ENCODE results near the gene PLEKHB1.

Gene PLEKHB1

DNA sequence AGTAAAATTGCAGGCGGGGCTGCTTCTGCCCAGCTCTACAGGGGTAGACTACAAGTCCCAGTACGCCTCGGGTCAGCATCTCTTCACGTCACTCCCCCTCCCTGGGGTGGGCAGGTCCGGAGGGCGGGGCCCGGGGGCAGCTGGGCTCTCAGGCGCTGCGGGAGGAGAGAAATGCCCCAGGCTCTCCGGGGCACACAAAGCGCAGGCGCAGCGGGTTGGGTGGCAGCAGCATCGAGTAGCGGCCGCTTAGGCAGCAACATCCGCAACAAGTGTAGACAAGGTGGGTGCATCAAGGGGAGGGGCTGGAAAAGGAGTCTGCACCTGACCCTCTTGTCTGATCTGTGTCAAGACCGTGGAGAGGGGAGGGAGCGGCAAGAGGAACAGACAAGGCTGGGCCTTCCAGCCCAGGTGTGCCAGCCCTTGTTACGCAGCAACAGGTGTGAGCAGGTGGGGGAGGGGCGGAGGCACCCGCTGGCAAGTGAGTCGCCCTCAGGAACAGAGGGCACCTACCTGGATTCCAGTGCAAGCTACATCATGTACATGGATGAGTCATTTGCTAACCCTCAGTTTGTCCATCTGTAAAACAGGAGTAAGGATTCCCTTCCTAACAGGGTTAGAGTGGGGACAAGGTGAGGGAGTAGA, 1.2 kb downstream of the PLEKHB1 start:
- peak; percentile 75 to 87 for DNase-seq (ENCODE audit: low read depth in 1 of 2, low spot score in 1 of 2)

- no peak for DNase-seq (ENCODE audit: low read depth in 1 of 2, low spot score in 1 of 2)
Observed at GRCh38 chr11:73648121-73648520, 1.7 kb downstream of the PLEKHB1 start.

GRCh38 chr11:73648571-73649046, 2.2 kb downstream of the PLEKHB1 start:
- no peak for DNase-seq (ENCODE audit: low read depth in 1 of 2, low spot score in 1 of 2)

- DNase-seq (ENCODE audit: low read depth in 1 of 2, low spot score in 1 of 2): no peak
Observed at GRCh38 chr11:73649206-73649605, 2.8 kb downstream of the PLEKHB1 start.

GRCh38 chr11:73650400-73650799, 4.0 kb downstream of the PLEKHB1 start:
- no peak for DNase-seq (ENCODE audit: low read depth in 1 of 2, low spot score in 1 of 2)

GRCh38 chr11:73651252-73651651, 4.9 kb downstream of the PLEKHB1 start:
- DNase-seq (ENCODE audit: low read depth in 1 of 2, low spot score in 1 of 2): no peak

GRCh38 chr11:73651661-73652045, 5.3 kb downstream of the PLEKHB1 start:
- no peak for DNase-seq (ENCODE audit: low read depth in 1 of 2, low spot score in 1 of 2)

DNA sequence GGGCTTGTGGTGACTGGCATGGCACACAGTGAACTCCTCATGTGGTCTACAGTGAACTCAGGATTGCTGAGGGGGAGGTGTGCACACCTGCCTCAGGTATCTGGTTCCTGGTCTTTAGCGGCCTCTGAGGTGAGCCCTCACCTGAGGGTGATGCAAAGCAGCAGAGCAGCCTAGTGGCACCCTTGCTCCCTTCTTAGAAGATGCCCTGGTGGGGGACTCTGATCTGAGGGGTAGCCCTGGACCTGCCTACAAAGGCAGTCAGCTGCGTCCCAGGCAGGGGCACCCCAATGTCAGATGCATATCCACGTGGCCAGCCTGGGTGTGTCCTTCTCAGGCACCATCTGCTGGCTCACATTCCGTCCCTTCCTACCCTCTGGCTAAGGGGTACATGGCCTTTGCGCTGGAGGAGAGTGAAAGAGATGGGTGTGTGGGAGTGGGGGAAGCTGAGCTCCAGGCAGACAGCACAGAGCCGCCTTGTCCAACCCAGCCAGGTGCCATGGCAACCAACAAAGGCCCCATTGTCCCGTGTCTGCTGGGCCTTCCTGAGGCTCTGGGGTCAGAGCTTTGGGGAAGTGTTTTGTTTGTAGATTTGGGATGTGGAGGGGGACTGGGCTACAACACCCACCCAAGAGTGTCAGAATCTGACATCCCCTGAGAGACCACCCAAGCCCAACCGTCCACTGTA, 5.8 kb downstream of the PLEKHB1 start:
- DNase-seq (ENCODE audit: low read depth in 1 of 2, low spot score in 1 of 2): no peak

DNA sequence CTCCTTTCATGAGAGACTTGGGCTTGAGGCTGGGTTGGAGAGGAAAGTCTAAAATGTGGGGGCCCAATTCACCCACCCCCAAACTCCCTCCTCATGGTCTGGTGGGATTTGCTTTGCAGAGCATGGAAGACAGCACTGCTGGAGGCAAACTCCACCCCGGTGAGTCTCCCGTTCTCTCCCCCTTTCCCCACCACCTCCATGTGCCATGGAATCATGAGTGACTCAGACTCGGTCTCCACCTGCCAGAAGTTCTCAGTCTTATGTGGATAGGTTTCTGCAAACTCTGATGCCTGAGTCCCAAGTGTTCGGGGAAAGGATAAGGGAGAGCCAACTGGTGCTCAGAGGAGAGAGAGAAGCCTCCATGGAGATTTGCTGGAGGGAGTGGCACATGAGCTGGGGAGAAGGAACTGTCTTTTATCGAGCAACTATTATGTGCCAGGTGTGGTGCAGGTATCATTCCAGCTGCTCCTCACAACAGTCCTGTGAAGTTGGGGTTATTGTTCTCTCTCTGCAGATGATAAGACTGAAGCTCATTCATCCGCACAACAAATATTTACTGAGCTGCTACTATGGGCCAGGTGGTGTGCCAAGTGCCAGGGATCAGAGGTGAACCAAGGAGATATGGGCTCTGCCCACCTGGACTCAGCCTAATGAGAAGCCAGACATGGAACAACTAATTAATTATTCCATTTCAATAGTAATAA, 6.6 kb downstream of the PLEKHB1 start:
- DNase-seq (ENCODE audit: low read depth in 1 of 2, low spot score in 1 of 2): no peak

DNA sequence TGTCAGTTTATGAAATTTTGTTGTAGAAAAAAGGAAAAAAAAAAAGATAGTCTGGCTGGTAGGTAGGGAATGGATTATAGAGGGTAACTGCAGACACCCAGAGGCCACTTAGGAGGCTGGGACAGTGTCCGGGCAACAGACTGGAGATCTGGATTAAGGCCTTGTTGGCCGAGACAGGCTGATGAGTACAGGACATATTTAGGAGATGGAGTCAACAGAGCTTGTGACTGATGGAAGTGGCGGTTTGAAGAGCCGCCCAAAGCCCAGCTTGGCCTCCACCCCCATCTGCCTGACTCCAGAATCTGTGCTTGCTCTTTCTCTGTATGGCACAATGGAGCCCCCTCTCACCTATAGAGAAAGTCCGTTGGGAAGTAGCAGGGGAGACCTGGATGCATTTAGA, 7.6 kb downstream of the PLEKHB1 start:
- DNase-seq (ENCODE audit: low read depth in 1 of 2, low spot score in 1 of 2): no peak

DNA sequence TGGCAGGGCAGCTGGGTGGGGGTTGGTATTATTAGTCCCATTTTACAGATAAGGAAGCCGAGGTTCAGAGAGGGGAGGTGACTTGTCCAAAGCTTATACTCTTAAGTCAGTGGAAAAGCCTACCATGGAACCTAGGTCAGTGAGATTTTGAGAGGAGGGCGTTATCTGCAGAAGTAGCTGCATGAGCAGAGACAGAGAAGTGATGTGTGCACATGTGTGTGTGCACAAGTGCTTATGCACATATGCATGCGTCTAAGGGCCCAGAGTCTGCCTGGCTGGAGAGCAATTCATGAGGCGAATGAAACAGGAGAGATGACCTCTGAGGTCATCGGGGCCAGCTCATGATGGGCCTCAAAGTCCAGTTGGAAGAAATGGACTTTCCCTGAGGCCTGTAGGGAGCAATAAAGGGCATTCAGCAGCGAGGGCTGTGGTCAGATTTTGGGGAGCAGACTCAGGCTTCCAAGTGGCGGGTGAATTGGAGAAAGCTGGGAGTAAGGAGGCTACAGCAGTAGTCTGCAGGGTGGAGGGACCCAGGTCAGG, 8.2 kb downstream of the PLEKHB1 start:
- no peak for DNase-seq (ENCODE audit: low read depth in 1 of 2, low spot score in 1 of 2)

GRCh38 chr11:73655686-73656085, 9.3 kb downstream of the PLEKHB1 start:
- DNase-seq (ENCODE audit: low read depth in 1 of 2, low spot score in 1 of 2): no peak

GRCh38 chr11:73656985-73657384, 10.6 kb downstream of the PLEKHB1 start:
- DNase-seq (ENCODE audit: low read depth in 1 of 2, low spot score in 1 of 2): no peak

- no peak for DNase-seq (ENCODE audit: low read depth in 1 of 2, low spot score in 1 of 2)
Observed at GRCh38 chr11:73659961-73660360, 13.6 kb downstream of the PLEKHB1 start.

GRCh38 chr11:73660497-73661034, 14.2 kb downstream of the PLEKHB1 start:
- no peak for DNase-seq (ENCODE audit: low read depth in 1 of 2, low spot score in 1 of 2)

DNA sequence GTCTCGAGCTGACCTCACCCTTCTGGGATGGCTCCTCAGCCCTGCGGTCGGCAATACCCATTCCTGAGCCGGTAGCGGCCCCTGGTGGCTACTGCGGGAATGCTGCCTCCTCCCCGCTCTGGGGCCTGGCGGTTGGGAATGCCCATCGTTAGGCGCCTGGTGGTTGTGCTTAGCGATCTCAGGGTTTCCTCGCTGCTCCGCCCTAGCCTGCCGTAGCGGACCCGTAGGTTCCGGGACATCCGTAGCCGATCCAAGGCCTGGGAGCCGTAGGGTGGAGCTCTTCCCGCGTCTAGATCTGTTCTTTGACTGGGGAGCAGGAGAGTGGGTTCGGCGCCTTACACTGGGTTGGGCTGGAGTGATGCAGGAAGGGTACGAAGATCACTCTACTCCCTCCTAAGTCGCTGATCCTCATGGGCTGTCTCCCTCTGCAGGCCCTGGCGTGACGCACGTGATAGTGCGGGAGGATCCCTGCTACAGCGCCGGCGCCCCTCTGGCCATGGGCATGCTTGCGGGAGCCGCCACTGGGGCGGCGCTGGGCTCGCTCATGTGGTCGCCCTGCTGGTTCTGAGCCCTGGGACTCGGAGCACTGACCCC, 14.8 kb downstream of the PLEKHB1 start:
- DNase-seq (ENCODE audit: low read depth in 1 of 2, low spot score in 1 of 2): peak; percentile 83 to 85

- no peak for DNase-seq (ENCODE audit: low read depth in 1 of 2, low spot score in 1 of 2)
Observed at GRCh38 chr11:73662445-73663157, 16.2 kb downstream of the PLEKHB1 start.

GRCh38 chr11:73663604-73664495, 17.5 kb downstream of the PLEKHB1 start:
- no peak for DNase-seq (ENCODE audit: low read depth in 1 of 2, low spot score in 1 of 2)

GRCh38 chr11:73664877-73665276, 18.5 kb downstream of the PLEKHB1 start:
- no peak for DNase-seq (ENCODE audit: low read depth in 1 of 2, low spot score in 1 of 2)

DNA sequence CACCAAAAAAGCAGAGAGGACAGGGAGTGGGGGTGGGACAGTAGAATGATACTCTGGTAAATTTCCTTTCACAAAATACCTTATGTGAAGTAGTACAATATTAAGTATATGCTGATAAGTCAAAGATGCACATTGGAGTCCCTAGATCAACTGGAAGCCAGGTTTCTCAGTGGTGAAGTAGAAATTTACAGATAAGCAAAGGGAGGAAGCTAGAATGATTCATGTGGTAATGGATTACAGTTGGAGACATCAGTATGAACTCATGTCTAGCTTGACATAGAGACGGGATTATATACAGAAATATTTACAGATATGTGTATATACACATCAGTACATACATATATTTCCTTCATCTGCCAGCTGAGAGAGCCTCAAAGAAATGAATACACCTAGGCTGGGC, 21.5 kb downstream of the PLEKHB1 start:
- DNase-seq (ENCODE audit: low read depth in 1 of 2, low spot score in 1 of 2): no peak
